Heart left ventricle (tissue), 13 donors: Measurements from ENCODE around the gene SETBP1.

ENCODE experiments used
- POLR2A ChIP-seq, 2 donors: fragments of 450-650 bp; IDR thresholded peaks; one replicate each; pipeline ENCODE4 v1.6.1; 2017; ENCODE audit warnings: antibody characterized with exemption in 2 of 2, mild to moderate bottlenecking in 2 of 2, moderate library complexity in 2 of 2
- TF ChIP-seq, protein P1 (sequence below), 12 donors: fragments of 200-600 bp; sonication (generic) in 4 of 12; IDR thresholded peaks; one replicate each; pipeline versions ENCODE4 v1.5.0 to v1.8.0; 2018 to 2022; ENCODE audit warnings: antibody characterized with exemption in 12 of 12, mild to moderate bottlenecking in 5 of 12
- donor health status: ischemic (EF 13 %, LVEDD 7.1; RV severe dilation, severe dysfunction).
- donor health status: DM: no; HTN: yes; CAD: no.
- donor health status: DM: no; HTN: no; CAD: no.
- donor health status: ischemic (EF 25% LVEDD 6.9; RV normal size, moderate dysfunction).
- donor health status: ischemic (EF 25% LVEDD 5.7; RV mildly dilated, moderate dysfunction).
- donor health status: ischemic (EF 35%, LVEDD 5.7; RV mildly dilated, moderate dysfunction).
- donor health status: nonischemic (EF 11% LVEDD 7.7; RV severe dilation, severe dysfunction).
- donor health status: DM: yes; HTN: yes; CAD: no.
- donor health status: PGD.
- donor health status: ischemic (EF 29% LVEDD 5.4; RV normal size, mild dysfunction).
- donor health status: nonischemic (EF 23%, LVEDD 6.1; RV moderate dilation, normal function).

DNA sequence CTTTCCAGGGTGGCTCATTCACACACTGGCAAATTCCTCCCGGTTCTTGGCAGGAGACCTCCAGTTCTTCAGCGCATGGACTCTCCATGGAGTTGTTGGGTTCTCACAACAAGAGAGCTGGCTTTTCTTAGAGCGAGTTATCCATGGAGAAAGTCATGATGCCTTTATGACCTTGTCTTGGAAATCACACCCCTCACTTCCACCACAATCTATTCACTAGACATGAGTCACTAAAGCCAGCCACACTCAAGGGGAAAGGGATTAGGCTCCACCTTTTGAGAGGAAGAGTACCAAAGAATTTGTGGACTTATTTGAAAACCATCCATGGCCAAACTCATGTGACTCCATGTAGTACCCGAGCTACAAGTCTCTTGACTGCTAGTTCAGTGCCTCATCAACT is 160.5 kb downstream of the SETBP1 start:
- TF ChIP-seq, protein P1, sequence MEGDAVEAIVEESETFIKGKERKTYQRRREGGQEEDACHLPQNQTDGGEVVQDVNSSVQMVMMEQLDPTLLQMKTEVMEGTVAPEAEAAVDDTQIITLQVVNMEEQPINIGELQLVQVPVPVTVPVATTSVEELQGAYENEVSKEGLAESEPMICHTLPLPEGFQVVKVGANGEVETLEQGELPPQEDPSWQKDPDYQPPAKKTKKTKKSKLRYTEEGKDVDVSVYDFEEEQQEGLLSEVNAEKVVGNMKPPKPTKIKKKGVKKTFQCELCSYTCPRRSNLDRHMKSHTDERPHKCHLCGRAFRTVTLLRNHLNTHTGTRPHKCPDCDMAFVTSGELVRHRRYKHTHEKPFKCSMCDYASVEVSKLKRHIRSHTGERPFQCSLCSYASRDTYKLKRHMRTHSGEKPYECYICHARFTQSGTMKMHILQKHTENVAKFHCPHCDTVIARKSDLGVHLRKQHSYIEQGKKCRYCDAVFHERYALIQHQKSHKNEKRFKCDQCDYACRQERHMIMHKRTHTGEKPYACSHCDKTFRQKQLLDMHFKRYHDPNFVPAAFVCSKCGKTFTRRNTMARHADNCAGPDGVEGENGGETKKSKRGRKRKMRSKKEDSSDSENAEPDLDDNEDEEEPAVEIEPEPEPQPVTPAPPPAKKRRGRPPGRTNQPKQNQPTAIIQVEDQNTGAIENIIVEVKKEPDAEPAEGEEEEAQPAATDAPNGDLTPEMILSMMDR (IDR thresholded peaks at IDR 0.05) = no peak
- TF ChIP-seq POLR2A (IDR thresholded peaks at IDR 0.05) = no peak
